Neuronal stem cell (in vitro differentiated cells): ENCODE results near the gene CHN1.

Experiments
- DNase-seq: peaks from one replicate; pipeline ENCODE4 v3.0.0-alpha.2; 2013; ENCODE audit warnings: low spot score
- H2AFZ ChIP-seq: one replicate; pipeline ENCODE4 v1.6.1; 2013; ENCODE audit warnings: mild to moderate bottlenecking, low read length, inconsistent platforms
- H2AK5ac ChIP-seq: 2 replicates; pipeline ENCODE4 v1.6.1; 2013; ENCODE audit warnings: low read depth, mild to moderate bottlenecking, inconsistent platforms, low read length, moderate library complexity, mixed read lengths
- H2BK120ac ChIP-seq: 2 replicates; pipeline ENCODE4 v1.6.1; 2013; ENCODE audit warnings: low read depth, mild to moderate bottlenecking, inconsistent platforms, low read length, moderate library complexity, mixed read lengths
- H2BK12ac ChIP-seq: one replicate; pipeline ENCODE4 v1.6.1; 2013; ENCODE audit warnings: low read length, inconsistent platforms
- H2BK15ac ChIP-seq: 2 replicates; pipeline ENCODE4 v1.6.1; 2013; ENCODE audit warnings: mild to moderate bottlenecking, low read length, inconsistent platforms, mixed read lengths
- H2BK5ac ChIP-seq: one replicate; pipeline ENCODE4 v1.6.1; 2013; ENCODE audit warnings: inconsistent platforms, mild to moderate bottlenecking, low read length, moderate library complexity
- H3K14ac ChIP-seq: one replicate; pipeline ENCODE4 v1.6.1; 2013; ENCODE audit warnings: low read length, inconsistent platforms
- H3K18ac ChIP-seq: 2 replicates; pipeline ENCODE4 v1.6.1; 2013; ENCODE audit warnings: low read length, inconsistent platforms
- H3K23ac ChIP-seq: 2 replicates; pipeline ENCODE4 v1.6.1; 2013; ENCODE audit warnings: low read depth, mild to moderate bottlenecking, mixed read lengths, low read length, inconsistent platforms; ENCODE audit not compliant: poor library complexity
- H3K27ac ChIP-seq: replicated peaks from 3 replicates; pipeline ENCODE4 v1.5.1; 2013; ENCODE audit warnings: low read length, inconsistent platforms
- H3K27me3 ChIP-seq, 3 experiments: 2 replicates each; pipeline ENCODE4 v1.6.1; 2013; ENCODE audit warnings: low read length in 3 of 3, mild to moderate bottlenecking in 2 of 3, inconsistent platforms in 1 of 3, low read depth in 1 of 3, mixed read lengths in 1 of 3, moderate library complexity in 1 of 3; ENCODE audit not compliant: control insufficient read depth in 3 of 3, insufficient read depth in 3 of 3
- H3K36me3 ChIP-seq, 2 donors: replicated peaks in 1 of 2; 2 replicates each; pipeline ENCODE4 v1.6.1; 2013; ENCODE audit warnings: low read length in 2 of 2; ENCODE audit not compliant: control insufficient read depth in 2 of 2, insufficient read depth in 2 of 2
- H3K4ac ChIP-seq: 2 replicates; pipeline ENCODE4 v1.6.1; 2013; ENCODE audit warnings: inconsistent platforms, mild to moderate bottlenecking, low read length, moderate library complexity
- H3K4me1 ChIP-seq, 2 donors: 1 replicate in 1 of 2; 2 replicates in 1 of 2; pipeline ENCODE4 v1.6.1; 2013; ENCODE audit warnings: low read length in 2 of 2, low read depth in 1 of 2; ENCODE audit not compliant: control insufficient read depth in 2 of 2, insufficient read depth in 1 of 2
- H3K4me2 ChIP-seq: one replicate; pipeline ENCODE4 v1.6.1; 2013; ENCODE audit warnings: mild to moderate bottlenecking, low read length, inconsistent platforms; ENCODE audit not compliant: insufficient read depth, poor library complexity, severe bottlenecking
- H3K4me3 ChIP-seq, 2 donors: 2 replicates each; pipeline ENCODE4 v1.5.1; 2013; ENCODE audit warnings: low read length in 2 of 2, mild to moderate bottlenecking in 2 of 2, inconsistent platforms in 1 of 2, moderate library complexity in 1 of 2
- H3K79me1 ChIP-seq: one replicate; pipeline ENCODE4 v1.6.1; 2013; ENCODE audit warnings: low read depth, mild to moderate bottlenecking, inconsistent platforms, low read length, moderate library complexity
- H3K9ac ChIP-seq: one replicate; pipeline ENCODE4 v1.6.1; 2013; ENCODE audit warnings: mild to moderate bottlenecking, low read depth, low read length, inconsistent platforms; ENCODE audit not compliant: poor library complexity
- H3K9me3 ChIP-seq, 2 donors: replicated peaks in 1 of 2; 2 replicates each; pipeline versions ENCODE3 to v1.6.1; 2013; ENCODE audit warnings: low read length in 2 of 2, mild to moderate bottlenecking in 2 of 2, inconsistent platforms in 1 of 2, low read depth in 1 of 2, mixed read lengths in 1 of 2, moderate library complexity in 1 of 2; ENCODE audit not compliant: control insufficient read depth in 2 of 2, insufficient read depth in 1 of 2
- H4K8ac ChIP-seq: one replicate; pipeline ENCODE4 v1.6.1; 2013; ENCODE audit warnings: low read depth, mild to moderate bottlenecking, inconsistent platforms, low read length, moderate library complexity
- H4K91ac ChIP-seq: one replicate; pipeline ENCODE4 v1.6.1; 2013; ENCODE audit warnings: low read length, low read depth, mild to moderate bottlenecking, inconsistent platforms; ENCODE audit not compliant: poor library complexity
- WGBS, 2 donors: extraction: QIAGEN DNeasy Blood & Tissue Kit; methylation state at CpG; one replicate each; pipeline ENCODE4 v1.1.7; 2013; ENCODE audit warnings: missing lambda C conversion rate in 2 of 2, mixed read lengths in 1 of 2; ENCODE audit not compliant: insufficient read length in 2 of 2, insufficient replicate concordance in 1 of 2; ENCODE audit errors: extremely low coverage in 2 of 2; 5-methylcytosine and 5-hydroxymethylcytosine counted together

The CHN1 gene

DNA sequence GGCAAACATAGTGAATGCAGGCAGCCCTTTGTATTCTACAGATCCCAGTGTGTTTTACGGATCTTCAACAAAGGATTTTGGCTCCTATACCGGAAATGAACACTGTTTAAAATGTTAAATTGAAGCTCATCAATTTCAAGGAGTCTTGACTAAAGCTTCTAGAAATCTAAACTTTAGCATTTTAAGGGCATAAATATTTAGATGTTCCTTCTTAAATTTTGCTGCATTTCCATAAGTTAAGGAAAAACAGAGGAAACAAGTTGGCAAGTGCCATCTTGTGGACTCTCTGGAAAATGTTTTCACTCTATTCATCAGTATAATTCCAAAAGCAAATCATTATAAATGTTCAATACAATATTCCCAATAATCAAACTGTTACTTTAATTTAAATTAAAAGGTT lies 19.6 kb downstream of the CHN1 start:
- H3K36me3 ChIP-seq: peaks cover 0 to 18% of the 10 kb centered on the region in 2 donors
- H2AK5ac ChIP-seq: no peak overlapping the region
- no peak overlapping the region for H4K91ac ChIP-seq
- no peak for DNase-seq
- H3K79me1 ChIP-seq: peaks cover 2% of the 10 kb centered on the region
- H4K8ac ChIP-seq: no peak overlapping the region
- H2BK5ac ChIP-seq: no peak overlapping the region
- no peak overlapping the region for H3K18ac ChIP-seq
- H2BK12ac ChIP-seq: no peak overlapping the region
- H3K27ac ChIP-seq: no peak overlapping the region
- no peak overlapping the region for H2BK15ac ChIP-seq
- H3K4ac ChIP-seq: no peak overlapping the region
- H2BK120ac ChIP-seq: no peak overlapping the region
- no peak overlapping the region for H2AFZ ChIP-seq
- H3K27me3 ChIP-seq: no peaks in the 10 kb centered on the region
- no peak overlapping the region for H3K4me3 ChIP-seq
- H3K9me3 ChIP-seq: peaks cover 0 to 6% of the 10 kb centered on the region in 2 donors
- no CpG with 5 or more reads among the region's 2 CpGs for WGBS, 2 donors
- no peak overlapping the region for H3K9ac ChIP-seq
- H3K14ac ChIP-seq: no peak overlapping the region
- no peak overlapping the region for H3K23ac ChIP-seq
- peaks cover 0 to 18% of the 10 kb centered on the region in 2 donors for H3K4me1 ChIP-seq
- no peak overlapping the region for H3K4me2 ChIP-seq

DNA sequence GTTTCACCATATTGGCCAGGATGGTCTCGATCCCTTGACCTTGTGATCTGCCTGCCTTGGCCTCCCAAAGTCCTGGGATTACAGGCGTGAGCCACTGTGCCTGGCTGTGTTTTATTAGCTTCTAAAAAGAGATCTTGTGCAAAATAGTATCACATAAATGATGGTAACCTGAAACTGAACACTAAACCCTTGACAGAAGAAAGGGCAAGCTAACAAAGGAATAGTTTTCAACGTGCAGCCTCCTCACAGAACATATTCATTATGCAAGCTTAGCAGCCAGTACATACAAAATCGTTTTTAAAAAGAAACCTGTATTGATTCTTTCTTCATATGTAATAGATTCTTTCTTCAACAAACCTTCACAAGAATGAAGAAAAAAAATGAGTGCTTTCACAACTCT lies 20.6 kb downstream of the CHN1 start:
- H3K18ac ChIP-seq: no peak overlapping the region
- no peak overlapping the region for H4K8ac ChIP-seq
- no peak overlapping the region for H3K4ac ChIP-seq
- no peak overlapping the region for H2BK120ac ChIP-seq
- peaks cover 0 to 21% of the 10 kb centered on the region in 2 donors for H3K36me3 ChIP-seq
- no peak overlapping the region for H2BK15ac ChIP-seq
- H3K27ac ChIP-seq: no peak overlapping the region
- no peak overlapping the region for H2AFZ ChIP-seq
- H2BK5ac ChIP-seq: no peak overlapping the region
- no peak overlapping the region for H4K91ac ChIP-seq
- no peak overlapping the region for H2BK12ac ChIP-seq
- no peak for DNase-seq
- no peaks in the 10 kb centered on the region for H3K27me3 ChIP-seq
- no peak overlapping the region for H3K9ac ChIP-seq
- no peak overlapping the region for H3K23ac ChIP-seq
- no peak overlapping the region for H3K4me2 ChIP-seq
- no peak overlapping the region for H3K14ac ChIP-seq
- no CpG with 5 or more reads among the region's 4 CpGs for WGBS, 2 donors
- H2AK5ac ChIP-seq: no peak overlapping the region
- peaks cover 0 to 16% of the 10 kb centered on the region in 2 donors for H3K4me1 ChIP-seq
- peaks cover 2% of the 10 kb centered on the region for H3K79me1 ChIP-seq
- peaks cover 0 to 10% of the 10 kb centered on the region in 2 donors for H3K9me3 ChIP-seq
- H3K4me3 ChIP-seq: no peak overlapping the region

DNA sequence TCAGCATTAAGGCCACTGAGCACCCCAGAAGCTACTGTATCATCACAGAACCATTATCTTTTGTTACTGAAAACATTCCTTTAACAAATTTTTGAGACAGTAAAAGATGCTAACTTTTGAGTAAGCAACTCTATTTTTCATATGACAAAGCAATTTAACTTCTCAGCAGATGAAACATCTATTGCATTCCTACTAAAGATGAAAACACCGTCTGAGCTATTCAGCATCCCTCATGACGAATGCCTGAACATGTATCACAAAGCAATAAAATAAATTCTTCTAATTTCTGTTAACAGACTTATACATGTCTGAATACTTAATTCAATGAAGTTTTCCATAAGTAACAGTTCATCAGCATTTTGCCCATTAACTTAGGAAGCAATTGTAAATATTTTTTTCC lies 23.9 kb downstream of the CHN1 start:
- DNase-seq: no peak

DNA sequence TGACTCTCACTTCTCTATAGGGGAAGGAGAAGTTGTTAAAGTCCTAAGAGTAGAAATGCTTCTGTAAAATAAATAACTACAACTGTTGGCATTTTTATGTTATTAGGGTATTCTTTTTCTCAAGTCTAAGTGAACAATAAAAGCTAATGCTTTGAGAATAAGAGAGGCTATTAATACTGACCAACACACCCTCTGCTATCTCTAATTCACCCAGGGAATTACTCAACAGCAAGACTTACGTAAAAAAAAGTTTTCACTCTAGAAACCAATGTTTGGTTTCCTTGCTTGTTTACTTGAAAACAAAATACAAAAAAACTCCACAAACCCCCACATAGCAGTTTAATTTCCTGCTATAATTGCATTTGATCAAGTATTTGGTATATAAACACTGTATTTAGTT lies 25.2 kb downstream of the CHN1 start:
- no peak overlapping the region for H3K23ac ChIP-seq
- H3K4ac ChIP-seq: no peak overlapping the region
- H2AK5ac ChIP-seq: no peak overlapping the region
- H3K27me3 ChIP-seq: no peaks in the 10 kb centered on the region
- no peak overlapping the region for H3K9ac ChIP-seq
- no peak overlapping the region for H3K4me2 ChIP-seq
- no peak overlapping the region for H2AFZ ChIP-seq
- H3K14ac ChIP-seq: no peak overlapping the region
- no peak overlapping the region for H2BK5ac ChIP-seq
- no peak overlapping the region for H2BK120ac ChIP-seq
- no CpG with 5 or more reads among the region's 1 CpG for WGBS, 2 donors
- no peaks in the 10 kb centered on the region for H3K79me1 ChIP-seq
- H3K4me1 ChIP-seq: peaks cover 0 to 3% of the 10 kb centered on the region in 2 donors
- H3K27ac ChIP-seq: no peak overlapping the region
- H2BK12ac ChIP-seq: no peak overlapping the region
- DNase-seq: no peak
- peaks cover 0 to 13% of the 10 kb centered on the region in 2 donors for H3K36me3 ChIP-seq
- no peak overlapping the region for H4K91ac ChIP-seq
- H3K9me3 ChIP-seq: peaks cover 0 to 6% of the 10 kb centered on the region in 2 donors
- H3K4me3 ChIP-seq: no peak overlapping the region
- no peak overlapping the region for H3K18ac ChIP-seq
- no peak overlapping the region for H2BK15ac ChIP-seq
- no peak overlapping the region for H4K8ac ChIP-seq

More for the DNA sequence above, 23.9 kb downstream of the CHN1 start:
- Histone ChIP-seq H3K4me1 (peaks cover 0 to 15% of the 10 kb centered on the region in 2 donors), H3K36me3 (peaks cover 0 to 13% of the 10 kb centered on the region in 2 donors), H2AFZ (no peak overlapping the region), H3K27me3 (no peaks in the 10 kb centered on the region), H3K4me3 (no peak overlapping the region), H3K14ac (no peak overlapping the region), H3K27ac (no peak overlapping the region), H2BK5ac (no peak overlapping the region), H3K9ac (no peak overlapping the region), H2BK12ac (no peak overlapping the region), H3K4me2 (no peak overlapping the region), H2AK5ac (no peak overlapping the region), H3K4ac (no peak overlapping the region), H3K23ac (no peak overlapping the region), H4K8ac (no peak overlapping the region), H3K18ac (no peak overlapping the region), H2BK15ac (no peak overlapping the region), H4K91ac (no peak overlapping the region), H3K79me1 (no peaks in the 10 kb centered on the region), H2BK120ac (no peak overlapping the region), H3K9me3 (peaks cover 0 to 6% of the 10 kb centered on the region in 2 donors)
- no CpG with 5 or more reads among the region's 2 CpGs for WGBS, 2 donors
